Transverse colon (tissue), 4 donors: ENCODE results near the gene FABP3. TPM values are rescaled to one million over a fixed set of nuclear protein-coding genes. Genes with fewer than 3 reads are reported as not detected.
A peak's percentile ranks its signal among the peaks of the same experiment; 100 is the strongest.

ENCODE experiments used
- DNase-seq: peaks from one replicate; pipeline ENCODE4 v3.0.0-alpha.2; 2019
- H3K27ac ChIP-seq, 4 donors: fragments of 200-600 bp; sonication (generic); 2 replicates each; pipeline ENCODE4 v1.5.1; 2016 to 2018; ENCODE audit warnings: inconsistent platforms in 4 of 4
- H3K27me3 ChIP-seq: fragments of 200-600 bp; sonication (generic); 2 replicates; pipeline ENCODE4 v1.5.1; 2017; ENCODE audit warnings: inconsistent platforms
- H3K36me3 ChIP-seq, 4 donors: fragments of 200-600 bp; sonication (generic); 2 replicates each; pipeline ENCODE4 v1.5.1; 2017 to 2019; ENCODE audit warnings: inconsistent platforms in 4 of 4
- H3K4me1 ChIP-seq, 4 donors: fragments of 200-600 bp; sonication (generic); 2 replicates each; pipeline ENCODE4 v1.5.1; 2017 to 2020; ENCODE audit warnings: inconsistent platforms in 4 of 4
- H3K4me3 ChIP-seq, 4 donors: fragments of 200-600 bp; sonication (generic); 1 replicate in 1 of 4; 2 replicates in 3 of 4; pipeline versions ENCODE4 v1.5.1 to v1.6.1; 2017 to 2019; ENCODE audit warnings: inconsistent platforms in 4 of 4
- H3K9me3 ChIP-seq, 2 donors: fragments of 200-600 bp; sonication (generic); 2 replicates each; pipeline ENCODE4 v1.5.1; 2017 to 2019; ENCODE audit warnings: inconsistent platforms in 2 of 2
- CTCF ChIP-seq, 5 experiments: fragments of 200-600 bp in 3 of 5; fragments of 450-650 bp in 2 of 5; sonication (generic) in 3 of 5; IDR thresholded peaks; 1 replicate in 2 of 5; 2 replicates in 3 of 5; pipeline ENCODE4 v1.5.1; 2016 to 2017; ENCODE audit warnings: antibody characterized with exemption in 5 of 5, inconsistent platforms in 3 of 5, mild to moderate bottlenecking in 2 of 5, moderate library complexity in 1 of 5
- EP300 ChIP-seq: sonication (generic); formaldehyde crosslinking; IDR thresholded peaks from one replicate; pipeline ENCODE4 v1.6.1; 2017; ENCODE audit warnings: antibody characterized with exemption, low read depth
- POLR2A ChIP-seq: fragments of 450-650 bp; IDR thresholded peaks from one replicate; pipeline ENCODE4 v1.6.1; 2016; ENCODE audit warnings: antibody characterized with exemption, mild to moderate bottlenecking, moderate library complexity
- POLR2AphosphoS5 ChIP-seq, 3 donors: sonication (generic); formaldehyde crosslinking; IDR thresholded peaks; one replicate each; pipeline ENCODE4 v1.6.1; 2016; ENCODE audit warnings: antibody characterized with exemption in 3 of 3
- WGBS, 2 donors: methylation state at CpG; one replicate each; pipeline ENCODE4 v1.1.5; 2018; ENCODE audit warnings: low coverage in 1 of 2; 5-methylcytosine and 5-hydroxymethylcytosine counted together
- in situ Hi-C, 4 donors: fragments of 200-750 bp; cut with MboI; loops; one replicate each; pipeline versions ENCODE4 v1.15.0 to v1.15.1; 2017; ENCODE audit warnings: low sequenced_read_pairs in 3 of 4, low pct_ligation_motif_present in 1 of 4, low pct_unique_long_range_greater_than_20kb in 1 of 4
- intact Hi-C: fragments of 100-400 bp; cut with DNase I; formaldehyde crosslinking; loops from one replicate; pipeline ENCODE4 v1.15.1; 2023; ENCODE audit warnings: low total_unique reads
- total RNA-seq, 4 donors: library from RNA; depleted of rRNA; stranded (reverse); fragments of >200 nt; gene quantifications; one replicate each; pipeline ENCODE4 v1.1.0, GENCODE V29; 2016

Gene FABP3
- total RNA-seq, 4 donors from 2014 or later: 5.9 to 7.6 TPM; not detected in 2

GRCh38 chr1:31414980-31415370 lies 42.1 kb upstream of the FABP3 start:
- Histone ChIP-seq H3K4me3 (peak overlapping the region in 1 of 4 donors; percentile 97), H3K27me3 (peaks cover 3% of the 10 kb centered on the region), H3K27ac (peak overlapping the region in 2 of 4 donors; percentile 94 to 95), H3K36me3 (no peaks in the 10 kb centered on the region), H3K9me3 (no peaks in the 10 kb centered on the region), H3K4me1 (peaks cover 0 to 15% (median 11%) of the 10 kb centered on the region in 4 donors)
- WGBS, 2 donors: 87% methylated on average over 4 of the region's 4 CpGs; no CpG with 5 or more reads in 1 of the 2 donors
- DNase-seq: no peak
- in situ Hi-C loops (no loop called here), intact Hi-C loops (no loop called here)
- TF ChIP-seq CTCF (IDR thresholded peaks at IDR 0.05): no peak
- no peak for TF ChIP-seq POLR2A
- no peak for TF ChIP-seq POLR2AphosphoS5 (IDR thresholded peaks at IDR 0.05)
- no peak for TF ChIP-seq EP300

GRCh38 chr1:31413405-31414001 lies 40.6 kb upstream of the FABP3 start:
- TF ChIP-seq EP300 (no peak), POLR2AphosphoS5 (IDR thresholded peaks at IDR 0.05) (peak in 2 of 3 donors; percentile 66 to 72), POLR2A (peak; percentile 76)
- Histone ChIP-seq H3K4me1 (peaks cover 0 to 15% (median 11%) of the 10 kb centered on the region in 4 donors), H3K4me3 (peak overlapping the region; percentile 42 to 97 (median 87)), H3K27ac (peak overlapping the region; percentile 82 to 97 (median 94)), H3K27me3 (peaks cover 3% of the 10 kb centered on the region), H3K36me3 (no peaks in the 10 kb centered on the region), H3K9me3 (no peaks in the 10 kb centered on the region)
- in situ Hi-C loops: no loop called here
- WGBS, 2 donors: 0% methylated on average over 26 to 29 of the region's 54 CpGs
- intact Hi-C loops: no loop called here
- DNase-seq: peak; percentile 90

GRCh38 chr1:31412732-31413404 lies 40.0 kb upstream of the FABP3 start, which contains the start of gene SERINC2:
Gene SERINC2, plus strand, starts transcription at chr1:31413213. Its CDS starts 53 bp downstream, at chr1:31413266.
- TF ChIP-seq CTCF (IDR thresholded peaks at IDR 0.05) (no peak), POLR2AphosphoS5 (IDR thresholded peaks at IDR 0.05) (peak in 1 of 3 donors; percentile 4)
- peak; percentile 63 for DNase-seq
- H3K27ac ChIP-seq: peak within 1 kb of the TSS; percentile 82 to 97 (median 94)
- in situ Hi-C loops (no loop called here), intact Hi-C loops (no loop called here)
- H3K4me1 ChIP-seq: peaks cover 0 to 15% (median 11%) of the 10 kb centered on the region in 4 donors
- peaks cover 3% of the 10 kb centered on the region for H3K27me3 ChIP-seq
- 1% methylated on average over 14 to 32 of the region's 63 CpGs for WGBS, 2 donors
- H3K9me3 ChIP-seq: no peaks in the 10 kb centered on the region
- no peaks in the 10 kb centered on the region for H3K36me3 ChIP-seq
- peak within 1 kb of the TSS; percentile 42 to 97 (median 87) for H3K4me3 ChIP-seq

GRCh38 chr1:31412205-31412604 lies 39.3 kb upstream of the FABP3 start:
- in situ Hi-C loops: no loop called here
- Histone ChIP-seq H3K9me3 (no peaks in the 10 kb centered on the region), H3K4me3 (no peak overlapping the region), H3K36me3 (no peaks in the 10 kb centered on the region), H3K4me1 (peaks cover 0 to 15% (median 11%) of the 10 kb centered on the region in 4 donors), H3K27ac (no peak overlapping the region), H3K27me3 (peaks cover 3% of the 10 kb centered on the region)
- WGBS, 2 donors: 62% methylated on average over 2 of the region's 2 CpGs; no CpG with 5 or more reads in 1 of the 2 donors
- no peak for TF ChIP-seq POLR2AphosphoS5 (IDR thresholded peaks at IDR 0.05)
- no peak for TF ChIP-seq EP300
- TF ChIP-seq POLR2A: no peak
- TF ChIP-seq CTCF (IDR thresholded peaks at IDR 0.05): no peak
- DNase-seq: no peak
- intact Hi-C loops: no loop called here
